ENCODE results near the gene PRSS53. TPM values are rescaled to one million over a fixed set of nuclear protein-coding genes. Genes with fewer than 3 reads are reported as not detected.
A peak's percentile ranks its signal among the peaks of the same experiment; 100 is the strongest.

PRSS53 gene
- total RNA-seq, 2 donors from 2014 or later, result 1.7 to 2.8 TPM

- Histone ChIP-seq H3K9ac (ENCODE audit: extremely low read depth, low read length, poor library complexity, severe bottlenecking) (no peak overlapping the region), H3K36me3 (ENCODE audit: control insufficient read depth, insufficient read depth, low read length) (peaks cover 39% of the 10 kb centered on the region), H3K4me1 (ENCODE audit: control insufficient read depth, insufficient read depth, low read length) (no peaks in the 10 kb centered on the region), H3K27ac (ENCODE audit: low read depth, low read length) (no peak overlapping the region), H3K27me3 (ENCODE audit: control insufficient read depth, insufficient read depth, low read length, poor library complexity, severe bottlenecking) (no peaks in the 10 kb centered on the region), H3K4me3 (ENCODE audit: low read length) (no peak overlapping the region), H3K9me3 (ENCODE audit: control insufficient read depth, low read length) (no peaks in the 10 kb centered on the region)
- H3K36me3 Mint-ChIP-seq (ENCODE audit: low read depth), result peaks cover 46% of the 10 kb centered on the region
- 92 to 95% methylated on average over 9 to 13 of the region's 13 CpGs for WGBS, 2 experiments (ENCODE audit: insufficient coverage in 1 of 2, insufficient read length in 1 of 2)
- H3K27me3 Mint-ChIP-seq (ENCODE audit: insufficient read depth), result no peaks in the 10 kb centered on the region
- H3K9me3 Mint-ChIP-seq, result no peaks in the 10 kb centered on the region
- no peak overlapping the region for H3K4me3 Mint-ChIP-seq
- TF ChIP-seq, protein P1, sequence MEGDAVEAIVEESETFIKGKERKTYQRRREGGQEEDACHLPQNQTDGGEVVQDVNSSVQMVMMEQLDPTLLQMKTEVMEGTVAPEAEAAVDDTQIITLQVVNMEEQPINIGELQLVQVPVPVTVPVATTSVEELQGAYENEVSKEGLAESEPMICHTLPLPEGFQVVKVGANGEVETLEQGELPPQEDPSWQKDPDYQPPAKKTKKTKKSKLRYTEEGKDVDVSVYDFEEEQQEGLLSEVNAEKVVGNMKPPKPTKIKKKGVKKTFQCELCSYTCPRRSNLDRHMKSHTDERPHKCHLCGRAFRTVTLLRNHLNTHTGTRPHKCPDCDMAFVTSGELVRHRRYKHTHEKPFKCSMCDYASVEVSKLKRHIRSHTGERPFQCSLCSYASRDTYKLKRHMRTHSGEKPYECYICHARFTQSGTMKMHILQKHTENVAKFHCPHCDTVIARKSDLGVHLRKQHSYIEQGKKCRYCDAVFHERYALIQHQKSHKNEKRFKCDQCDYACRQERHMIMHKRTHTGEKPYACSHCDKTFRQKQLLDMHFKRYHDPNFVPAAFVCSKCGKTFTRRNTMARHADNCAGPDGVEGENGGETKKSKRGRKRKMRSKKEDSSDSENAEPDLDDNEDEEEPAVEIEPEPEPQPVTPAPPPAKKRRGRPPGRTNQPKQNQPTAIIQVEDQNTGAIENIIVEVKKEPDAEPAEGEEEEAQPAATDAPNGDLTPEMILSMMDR (conservative IDR thresholded peaks at IDR 0.05), result no peak
- DNase-seq, result no peak
- no peaks in the 10 kb centered on the region for H3K4me1 Mint-ChIP-seq
- no peak overlapping the region for H3K27ac Mint-ChIP-seq
Measured at GRCh38 chr16:31080756-31081419, 7.9 kb downstream of the PRSS53 start.

DNA sequence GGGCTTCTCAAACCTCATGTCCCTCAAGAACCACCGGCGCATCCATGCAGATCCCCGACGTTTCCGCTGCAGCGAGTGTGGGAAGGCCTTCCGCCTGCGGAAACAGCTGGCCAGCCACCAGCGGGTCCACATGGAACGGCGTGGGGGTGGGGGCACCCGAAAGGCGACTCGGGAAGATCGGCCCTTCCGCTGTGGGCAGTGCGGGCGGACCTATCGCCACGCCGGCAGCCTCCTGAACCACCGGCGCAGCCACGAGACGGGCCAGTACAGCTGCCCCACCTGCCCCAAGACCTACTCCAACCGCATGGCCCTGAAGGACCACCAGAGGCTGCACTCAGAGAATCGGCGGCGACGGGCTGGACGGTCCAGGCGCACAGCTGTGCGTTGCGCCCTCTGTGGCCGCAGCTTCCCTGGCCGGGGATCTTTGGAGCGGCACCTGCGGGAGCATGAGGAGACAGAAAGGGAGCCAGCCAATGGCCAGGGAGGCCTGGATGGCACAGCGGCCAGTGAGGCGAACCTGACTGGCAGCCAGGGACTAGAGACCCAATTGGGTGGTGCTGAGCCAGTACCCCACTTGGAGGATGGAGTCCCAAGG is 8.6 kb downstream of the PRSS53 start:
- Histone ChIP-seq H3K9ac (ENCODE audit: extremely low read depth, low read length, poor library complexity, severe bottlenecking) (no peak overlapping the region), H3K4me1 (ENCODE audit: control insufficient read depth, insufficient read depth, low read length) (no peaks in the 10 kb centered on the region), H3K4me3 (ENCODE audit: low read length) (no peak overlapping the region), H3K36me3 (ENCODE audit: control insufficient read depth, insufficient read depth, low read length) (peaks cover 39% of the 10 kb centered on the region), H3K9me3 (ENCODE audit: control insufficient read depth, low read length) (no peaks in the 10 kb centered on the region), H3K27ac (ENCODE audit: low read depth, low read length) (no peak overlapping the region), H3K27me3 (ENCODE audit: control insufficient read depth, insufficient read depth, low read length, poor library complexity, severe bottlenecking) (no peaks in the 10 kb centered on the region)
- H3K9me3 Mint-ChIP-seq, result no peaks in the 10 kb centered on the region
- TF ChIP-seq, protein P1 (conservative IDR thresholded peaks at IDR 0.05), result no peak
- H3K4me3 Mint-ChIP-seq, result no peak overlapping the region
- DNase-seq, result no peak
- H3K27ac Mint-ChIP-seq, result no peak overlapping the region
- WGBS, 2 experiments (ENCODE audit: insufficient coverage in 1 of 2, insufficient read length in 1 of 2), result 95 to 96% methylated on average over 31 to 40 of the region's 40 CpGs
- no peaks in the 10 kb centered on the region for H3K4me1 Mint-ChIP-seq
- H3K27me3 Mint-ChIP-seq (ENCODE audit: insufficient read depth), result no peaks in the 10 kb centered on the region
- H3K36me3 Mint-ChIP-seq (ENCODE audit: low read depth), result peaks cover 46% of the 10 kb centered on the region

DNA sequence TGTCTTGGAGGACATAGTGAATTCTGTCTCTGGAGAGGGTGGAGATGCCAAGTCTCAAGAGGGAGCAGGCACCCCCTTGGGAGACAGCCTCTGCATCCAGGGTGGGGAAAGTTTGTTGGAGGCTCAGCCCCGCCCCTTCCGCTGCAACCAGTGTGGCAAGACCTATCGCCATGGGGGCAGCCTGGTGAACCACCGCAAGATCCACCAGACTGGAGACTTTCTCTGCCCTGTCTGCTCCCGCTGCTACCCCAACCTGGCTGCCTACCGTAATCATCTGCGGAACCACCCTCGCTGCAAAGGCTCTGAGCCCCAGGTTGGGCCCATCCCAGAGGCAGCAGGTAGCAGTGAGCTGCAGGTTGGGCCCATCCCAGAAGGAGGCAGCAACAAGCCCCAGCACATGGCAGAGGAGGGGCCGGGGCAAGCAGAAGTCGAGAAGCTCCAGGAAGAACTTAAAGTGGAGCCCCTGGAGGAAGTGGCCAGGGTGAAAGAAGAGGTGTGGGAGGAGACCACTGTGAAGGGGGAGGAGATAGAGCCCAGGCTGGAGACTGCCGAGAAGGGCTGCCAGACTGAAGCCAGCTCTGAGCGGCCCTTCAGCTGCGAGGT is 9.3 kb downstream of the PRSS53 start:
- peaks cover 39% of the 10 kb centered on the region for H3K36me3 ChIP-seq (ENCODE audit: control insufficient read depth, insufficient read depth, low read length)
- peaks cover 6% of the 10 kb centered on the region for H3K4me1 Mint-ChIP-seq
- H3K9ac ChIP-seq (ENCODE audit: extremely low read depth, low read length, poor library complexity, severe bottlenecking), result no peak overlapping the region
- no peaks in the 10 kb centered on the region for H3K4me1 ChIP-seq (ENCODE audit: control insufficient read depth, insufficient read depth, low read length)
- DNase-seq, result peak; percentile 71
- TF ChIP-seq, protein P1 (conservative IDR thresholded peaks at IDR 0.05), result peak; percentile 32
- no peaks in the 10 kb centered on the region for H3K9me3 ChIP-seq (ENCODE audit: control insufficient read depth, low read length)
- H3K4me3 Mint-ChIP-seq, result no peak overlapping the region
- H3K27me3 ChIP-seq (ENCODE audit: control insufficient read depth, insufficient read depth, low read length, poor library complexity, severe bottlenecking), result no peaks in the 10 kb centered on the region
- H3K4me3 ChIP-seq (ENCODE audit: low read length), result no peak overlapping the region
- H3K27ac Mint-ChIP-seq, result no peak overlapping the region
- H3K9me3 Mint-ChIP-seq, result no peaks in the 10 kb centered on the region
- no peaks in the 10 kb centered on the region for H3K27me3 Mint-ChIP-seq (ENCODE audit: insufficient read depth)
- 95 to 96% methylated on average over 10 to 13 of the region's 13 CpGs for WGBS, 2 experiments (ENCODE audit: insufficient coverage in 1 of 2, insufficient read length in 1 of 2)
- peaks cover 46% of the 10 kb centered on the region for H3K36me3 Mint-ChIP-seq (ENCODE audit: low read depth)
- no peak overlapping the region for H3K27ac ChIP-seq (ENCODE audit: low read depth, low read length)

Data from endodermal cell (in vitro differentiated cells).